GM10847 (cell line): ENCODE measurements around the gene ALOX15.

Source experiments
- POLR2A ChIP-seq: IDR thresholded peaks from 2 replicates; pipeline ENCODE4 v1.6.1; 2011; ENCODE audit not compliant: insufficient read length; ENCODE audit errors: extremely low read depth

The ALOX15 gene

GRCh38 chr17:4641297-4642195, at the start of gene ALOX15:
Gene ALOX15 (minus strand): TSS chr17:4641678. CDS start chr17:4641651, 27 bp downstream.
- TF ChIP-seq POLR2A, result no peak

- TF ChIP-seq POLR2A, result no peak
Observed at GRCh38 chr17:4690745-4691144, 49.3 kb upstream of the ALOX15 start.

GRCh38 chr17:4679658-4680057, 38.2 kb upstream of the ALOX15 start:
- TF ChIP-seq POLR2A, result no peak

GRCh38 chr17:4678448-4679026, 37.1 kb upstream of the ALOX15 start:
- TF ChIP-seq POLR2A, result no peak

- no peak for TF ChIP-seq POLR2A
Observed at GRCh38 chr17:4676791-4677190, 35.3 kb upstream of the ALOX15 start.

- no peak for TF ChIP-seq POLR2A
Observed at GRCh38 chr17:4675791-4676190, 34.3 kb upstream of the ALOX15 start.

- TF ChIP-seq POLR2A, result no peak
Observed at GRCh38 chr17:4674685-4674998, 33.2 kb upstream of the ALOX15 start.

GRCh38 chr17:4673986-4674684, 32.7 kb upstream of the ALOX15 start:
- TF ChIP-seq POLR2A, result no peak

GRCh38 chr17:4673169-4673568, 31.7 kb upstream of the ALOX15 start:
- TF ChIP-seq POLR2A, result no peak

- no peak for TF ChIP-seq POLR2A
Observed at GRCh38 chr17:4672751-4673150, 31.3 kb upstream of the ALOX15 start.

GRCh38 chr17:4672055-4672630, 30.7 kb upstream of the ALOX15 start:
- TF ChIP-seq POLR2A, result no peak

- no peak for TF ChIP-seq POLR2A
Observed at GRCh38 chr17:4667166-4667565, 25.7 kb upstream of the ALOX15 start.

- TF ChIP-seq POLR2A, result no peak
Observed at GRCh38 chr17:4666296-4666695, 24.8 kb upstream of the ALOX15 start.

- TF ChIP-seq POLR2A, result no peak
Observed at GRCh38 chr17:4665027-4665426, 23.5 kb upstream of the ALOX15 start.

GRCh38 chr17:4664230-4664629, 22.8 kb upstream of the ALOX15 start:
- TF ChIP-seq POLR2A, result no peak

GRCh38 chr17:4663711-4664110, 22.2 kb upstream of the ALOX15 start:
- no peak for TF ChIP-seq POLR2A
